HG03045 (cell line): ENCODE results near the gene NOXA1.
A peak's percentile ranks its signal among the peaks of the same experiment; 100 is the strongest.

Experiments used
- ATAC-seq: cut with Tn5 transposase; IDR thresholded peaks from one replicate; pipeline ENCODE4 v1.9.1; 2021; ENCODE audit warnings: mild to moderate bottlenecking, moderate library complexity; ENCODE audit not compliant: unreplicated experiment

NOXA1 gene

DNA sequence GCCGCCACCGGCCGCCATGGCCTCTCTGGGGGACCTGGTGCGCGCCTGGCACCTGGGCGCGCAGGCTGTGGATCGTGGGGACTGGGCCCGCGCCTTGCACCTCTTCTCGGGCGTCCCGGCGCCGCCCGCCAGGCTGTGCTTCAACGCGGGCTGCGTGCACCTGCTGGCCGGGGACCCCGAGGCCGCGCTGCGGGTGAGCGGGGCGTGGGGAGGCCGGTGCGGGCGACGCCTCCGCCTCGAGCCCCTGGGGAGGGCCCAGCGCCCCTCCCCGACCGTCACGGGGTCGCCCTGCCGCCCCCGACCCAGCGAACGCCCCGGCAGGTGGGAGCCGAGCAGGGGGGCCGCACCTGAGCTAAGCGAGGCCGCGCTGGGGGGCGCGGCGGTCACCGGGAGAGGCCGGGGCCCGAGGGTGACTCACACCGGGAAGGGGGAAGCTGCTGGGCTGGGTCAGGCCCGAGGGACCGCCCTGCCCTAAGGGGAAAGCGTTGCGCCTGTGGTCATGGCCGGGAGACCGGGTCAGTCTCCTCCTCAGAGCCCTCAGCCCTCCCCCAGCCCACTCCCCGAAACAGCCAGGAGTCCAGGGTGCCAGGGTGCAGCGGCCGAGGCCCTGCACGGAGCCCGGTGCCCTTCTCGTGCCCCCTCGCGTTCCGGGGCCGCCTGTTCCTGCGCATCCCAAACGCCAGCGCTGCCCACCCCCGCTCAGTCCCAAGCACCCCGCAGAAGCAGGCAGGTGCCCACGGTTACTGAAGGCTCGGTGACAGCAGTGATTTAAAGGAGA, 510 bp downstream of the NOXA1 start:
- peak; percentile 24 for ATAC-seq

DNA sequence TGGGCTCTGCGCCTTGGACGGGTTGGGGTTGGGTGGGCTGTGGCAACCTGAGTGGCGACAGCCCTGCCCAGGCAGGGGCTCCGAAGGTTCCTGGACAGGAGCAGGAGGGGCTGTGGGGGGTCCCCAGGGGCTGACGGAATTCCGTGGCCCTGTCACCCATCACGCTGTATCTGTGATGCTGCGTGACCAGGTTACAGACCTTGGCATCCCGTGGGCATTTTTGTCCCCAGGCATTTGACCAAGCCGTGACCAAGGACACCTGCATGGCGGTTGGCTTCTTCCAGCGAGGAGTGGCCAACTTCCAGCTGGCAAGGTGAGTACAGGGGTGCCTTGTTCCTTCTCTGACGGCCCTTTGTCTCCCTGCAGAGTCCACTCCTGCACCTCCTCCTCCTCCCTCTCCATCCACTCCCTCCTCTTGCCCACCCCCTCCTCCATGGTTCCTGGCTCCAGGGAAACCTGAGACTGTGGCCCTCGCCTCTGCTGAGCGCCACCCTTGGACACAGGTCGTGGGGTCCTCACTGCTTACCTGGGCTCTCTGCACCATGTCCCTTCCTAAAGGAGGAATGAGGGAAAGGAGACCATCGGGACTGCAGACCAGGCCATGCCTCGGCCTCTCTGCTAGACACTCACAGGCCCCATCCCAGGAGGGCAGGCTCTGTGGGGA, 3.0 kb downstream of the NOXA1 start:
- ATAC-seq, result no peak

DNA sequence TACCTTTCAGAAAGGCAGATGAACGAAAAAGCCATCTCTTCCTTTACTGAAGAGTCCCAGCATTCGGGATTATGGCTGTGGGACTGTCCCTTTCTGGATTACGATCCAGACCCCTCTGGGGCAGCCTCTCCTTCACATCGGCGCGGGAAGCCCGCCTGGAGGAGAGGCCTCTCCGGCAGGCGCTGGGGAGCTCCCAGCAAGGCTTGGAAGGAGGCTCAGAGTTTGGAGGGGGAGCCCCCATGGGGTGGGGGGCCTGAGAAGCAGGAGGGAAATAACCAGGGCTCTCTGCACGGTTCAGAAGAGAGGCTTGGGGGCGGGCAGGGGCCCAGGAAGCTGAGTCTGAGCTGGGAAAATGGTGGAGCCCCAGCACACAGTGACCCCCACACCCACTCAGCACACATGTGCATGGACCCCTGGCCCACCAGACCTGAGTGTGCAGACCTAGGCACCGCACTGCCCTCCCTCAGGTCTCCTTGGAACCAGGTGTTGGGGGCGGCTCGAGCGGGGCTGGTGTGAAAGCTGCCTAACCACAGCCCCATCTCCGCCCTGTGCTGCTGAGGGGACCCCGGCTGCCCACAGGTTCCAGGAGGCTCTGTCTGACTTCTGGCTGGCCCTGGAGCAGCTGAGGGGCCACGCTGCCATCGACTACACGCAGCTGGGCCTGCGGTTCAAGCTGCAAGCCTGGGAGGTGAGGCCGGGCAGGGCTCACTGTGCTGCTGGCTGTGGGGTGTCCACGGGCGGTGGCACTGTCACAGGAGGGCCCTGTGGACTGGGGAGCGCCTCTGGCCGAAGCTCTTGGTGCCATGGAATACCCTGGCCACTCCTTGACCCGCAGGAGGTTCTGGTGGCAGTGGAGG, 4.5 kb downstream of the NOXA1 start:
- no peak for ATAC-seq

DNA sequence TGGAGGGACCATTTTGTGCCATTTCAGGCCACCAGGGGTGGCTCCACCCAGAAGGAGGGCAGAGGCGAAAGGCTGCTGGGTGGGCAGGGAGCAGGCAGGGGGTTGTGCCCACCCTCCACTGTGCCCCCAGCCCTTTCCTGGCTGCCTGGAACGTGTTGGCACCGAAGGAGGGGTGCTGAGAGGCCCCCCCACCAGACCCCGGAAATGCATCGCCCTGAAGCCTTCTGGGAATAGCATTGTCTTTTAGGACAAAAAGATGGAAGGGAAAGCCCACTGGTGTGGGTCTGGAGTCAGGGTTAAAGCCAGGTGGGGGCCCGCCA, 5.1 kb downstream of the NOXA1 start:
- no peak for ATAC-seq

DNA sequence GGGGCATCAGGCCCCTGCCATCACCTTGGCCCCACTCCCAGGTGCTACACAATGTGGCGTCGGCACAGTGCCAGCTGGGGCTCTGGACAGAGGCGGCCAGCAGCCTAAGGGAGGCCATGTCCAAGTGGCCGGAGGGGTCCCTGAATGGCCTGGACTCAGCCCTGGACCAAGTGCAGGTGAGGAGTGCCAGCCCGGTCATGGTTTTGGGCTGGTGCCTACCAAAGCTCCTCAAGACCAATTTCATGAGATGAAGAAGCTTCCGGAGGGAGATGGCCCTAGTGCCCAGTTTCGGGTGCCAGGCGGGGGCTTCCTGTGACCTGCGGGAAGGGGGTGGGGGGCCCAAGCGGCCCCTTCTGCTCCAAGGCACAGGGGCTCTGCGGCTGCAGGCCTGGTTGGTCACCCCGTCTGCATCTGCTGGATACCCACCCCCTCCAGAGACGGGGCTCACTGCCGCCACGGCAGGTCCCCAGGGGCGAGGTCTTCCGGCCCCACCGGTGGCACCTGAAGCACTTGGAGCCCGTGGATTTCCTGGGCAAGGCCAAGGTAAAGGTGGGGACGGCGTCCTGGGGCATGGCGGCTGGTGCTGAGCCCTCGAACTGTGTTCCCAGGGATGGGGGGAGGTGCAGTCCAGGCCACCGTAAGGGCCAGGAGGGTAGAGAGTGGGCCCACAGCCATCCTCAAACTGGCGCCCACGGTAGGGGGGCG, 5.8 kb downstream of the NOXA1 start:
- no peak for ATAC-seq

DNA sequence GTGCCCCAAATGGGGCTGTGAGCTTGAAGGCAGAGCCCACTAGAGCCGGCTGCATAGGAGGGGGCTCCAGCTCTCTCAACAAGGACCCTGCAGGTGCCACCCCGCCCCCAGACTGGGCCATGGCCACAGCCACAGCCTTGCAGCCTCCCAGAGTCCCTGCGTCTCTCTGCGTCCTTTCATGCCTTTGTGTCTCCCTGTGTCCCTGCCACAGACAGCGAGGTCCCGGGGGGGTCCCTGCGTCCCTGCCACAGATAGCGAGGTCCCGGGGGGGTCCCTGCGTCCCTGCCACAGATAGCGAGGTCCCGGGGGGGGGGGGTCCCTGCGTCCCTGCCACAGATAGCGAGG, 6.3 kb downstream of the NOXA1 start:
- no peak for ATAC-seq

DNA sequence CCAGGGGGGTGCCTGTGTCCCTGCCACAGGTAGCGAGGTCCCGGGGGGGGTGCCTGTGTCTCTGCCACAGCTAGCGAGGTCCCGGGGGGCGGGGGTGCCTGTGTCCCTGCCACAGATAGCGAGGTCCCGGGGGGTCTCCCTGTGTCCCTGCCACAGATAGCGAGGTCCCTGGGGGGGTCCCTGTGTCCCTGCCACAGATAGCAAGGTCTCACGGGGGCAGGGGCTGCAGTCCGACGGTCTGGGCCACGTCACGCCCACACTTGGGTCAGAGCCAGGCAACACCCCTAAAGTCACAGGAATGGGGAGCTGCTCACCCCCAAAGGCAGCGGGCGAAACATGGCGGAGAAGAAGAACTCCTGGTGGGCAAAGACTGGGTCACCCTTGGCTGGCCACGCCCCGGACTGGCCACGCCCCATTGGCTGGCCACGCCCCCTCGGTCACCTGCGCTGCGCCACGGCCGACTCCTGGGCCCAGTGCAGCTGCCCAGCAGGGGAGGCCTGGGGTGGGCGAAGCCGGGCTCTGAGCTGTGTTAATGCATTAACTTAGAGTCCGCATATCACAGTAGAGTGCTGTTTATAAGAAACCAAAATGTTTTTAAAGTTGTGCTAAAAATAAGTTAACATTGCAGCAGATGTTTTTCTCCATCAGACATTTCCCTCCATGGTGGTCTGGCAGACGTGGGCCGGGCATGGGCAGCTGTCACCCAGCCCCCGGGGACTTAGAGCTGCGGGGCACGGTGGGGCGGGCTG, 7.0 kb downstream of the NOXA1 start:
- no peak for ATAC-seq

DNA sequence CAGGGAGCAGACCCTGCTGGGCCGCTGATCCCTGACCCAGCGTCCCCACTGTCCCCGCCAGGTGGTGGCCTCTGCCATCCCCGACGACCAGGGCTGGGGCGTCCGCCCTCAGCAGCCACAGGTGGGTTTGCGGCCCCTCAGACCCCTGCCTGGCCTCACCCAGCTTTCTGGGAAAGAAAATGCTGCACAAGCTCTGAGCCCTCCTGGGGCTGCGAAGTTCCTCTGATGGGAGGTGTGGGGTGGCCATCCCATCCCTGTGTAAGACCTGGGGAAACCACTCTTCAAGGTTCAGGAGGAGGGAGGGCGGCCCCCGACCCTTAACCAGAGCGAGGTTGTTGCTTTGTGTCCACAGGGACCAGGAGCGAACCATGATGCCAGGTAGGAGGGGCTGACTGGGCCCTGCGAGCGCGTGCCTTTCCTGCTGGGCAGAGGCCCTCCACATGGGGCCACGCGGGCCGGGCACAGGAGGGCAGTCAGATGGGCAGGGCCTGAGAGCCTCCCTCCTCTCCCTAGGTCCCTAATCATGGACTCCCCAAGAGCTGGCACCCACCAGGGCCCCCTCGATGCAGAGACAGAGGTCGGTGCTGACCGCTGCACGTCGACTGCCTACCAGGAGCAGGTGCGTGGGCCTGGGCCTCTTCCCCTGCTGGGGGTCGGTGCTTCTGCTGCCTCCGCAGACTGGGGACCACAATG, 7.7 kb downstream of the NOXA1 start:
- no peak for ATAC-seq

DNA sequence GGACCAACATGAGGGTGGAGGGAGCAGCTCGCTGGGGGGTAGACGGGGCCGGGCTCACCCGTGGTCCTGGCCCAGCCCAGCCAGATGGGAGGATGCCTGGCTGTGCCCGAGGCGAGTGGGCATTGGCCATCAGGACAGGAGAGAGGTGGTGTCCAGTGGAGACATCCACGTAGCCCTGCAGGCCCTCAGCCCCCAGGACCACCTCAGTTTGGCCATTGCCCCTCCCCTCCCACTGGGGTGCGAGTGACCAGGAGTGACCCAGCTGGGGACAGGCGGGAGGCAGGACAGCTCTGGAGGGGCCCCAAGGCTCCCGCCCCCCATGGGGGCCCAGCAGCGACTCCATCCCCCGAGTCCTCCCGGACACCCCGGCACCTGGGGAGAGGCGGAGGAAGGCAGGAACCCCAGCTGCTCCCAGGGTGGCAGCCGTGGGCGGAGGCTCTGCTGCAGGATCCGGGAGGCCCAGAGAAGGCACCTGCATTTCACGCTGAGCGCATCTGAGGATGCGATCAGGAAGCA, 8.3 kb downstream of the NOXA1 start:
- ATAC-seq, result no peak

DNA sequence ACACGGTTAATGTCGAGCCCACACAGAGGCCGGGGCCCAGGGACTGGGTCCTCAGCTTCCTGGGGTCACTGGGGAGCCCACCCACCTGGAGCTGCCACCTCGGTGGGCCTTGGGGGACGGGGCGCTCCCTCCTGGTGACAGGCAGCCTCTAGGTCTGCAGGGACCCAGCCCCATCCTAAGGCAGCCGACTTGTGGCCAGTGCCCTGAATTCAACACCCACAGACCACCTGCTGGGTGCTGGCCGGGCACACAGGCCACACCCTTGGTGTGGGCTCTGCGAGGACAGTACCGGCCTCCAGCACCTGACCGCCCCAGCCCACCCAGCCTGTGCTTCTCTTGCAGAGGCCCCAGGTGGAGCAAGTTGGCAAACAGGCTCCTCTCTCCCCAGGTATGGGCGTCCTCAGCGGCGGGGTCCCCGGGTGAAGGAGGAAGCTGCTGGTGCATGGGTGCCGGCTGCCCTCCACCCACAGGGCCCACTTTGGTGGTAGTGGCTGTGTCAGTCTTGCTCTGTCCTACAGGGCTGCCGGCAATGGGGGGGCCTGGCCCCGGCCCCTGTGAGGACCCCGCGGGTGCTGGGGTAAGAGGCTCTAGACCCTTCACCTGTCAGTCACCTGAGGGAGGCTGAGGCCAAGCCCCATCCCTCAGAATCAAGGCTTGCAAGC, 9.6 kb downstream of the NOXA1 start:
- ATAC-seq, result no peak

DNA sequence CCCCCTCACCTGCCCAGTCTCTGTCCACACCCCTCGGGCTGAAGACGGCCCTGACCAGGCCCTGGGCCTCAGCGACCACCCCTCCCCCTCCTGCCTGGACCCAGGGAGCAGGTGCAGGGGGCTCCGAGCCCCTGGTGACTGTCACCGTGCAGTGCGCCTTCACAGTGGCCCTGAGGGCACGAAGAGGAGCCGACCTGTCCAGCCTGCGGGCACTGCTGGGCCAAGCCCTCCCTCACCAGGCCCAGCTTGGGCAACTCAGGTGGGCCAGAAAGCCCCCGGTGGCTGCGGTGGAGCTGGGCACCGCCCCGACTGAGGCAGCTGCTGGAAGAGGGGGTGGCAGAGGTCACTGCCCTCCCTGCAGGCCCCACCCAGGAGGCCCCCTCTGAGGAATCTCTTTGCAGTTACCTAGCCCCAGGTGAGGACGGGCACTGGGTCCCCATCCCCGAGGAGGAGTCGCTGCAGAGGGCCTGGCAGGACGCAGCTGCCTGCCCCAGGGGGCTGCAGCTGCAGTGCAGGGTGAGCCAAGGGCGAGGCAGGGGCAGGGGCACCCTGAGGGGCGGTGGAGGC, 10.2 kb downstream of the NOXA1 start:
- ATAC-seq, result no peak

DNA sequence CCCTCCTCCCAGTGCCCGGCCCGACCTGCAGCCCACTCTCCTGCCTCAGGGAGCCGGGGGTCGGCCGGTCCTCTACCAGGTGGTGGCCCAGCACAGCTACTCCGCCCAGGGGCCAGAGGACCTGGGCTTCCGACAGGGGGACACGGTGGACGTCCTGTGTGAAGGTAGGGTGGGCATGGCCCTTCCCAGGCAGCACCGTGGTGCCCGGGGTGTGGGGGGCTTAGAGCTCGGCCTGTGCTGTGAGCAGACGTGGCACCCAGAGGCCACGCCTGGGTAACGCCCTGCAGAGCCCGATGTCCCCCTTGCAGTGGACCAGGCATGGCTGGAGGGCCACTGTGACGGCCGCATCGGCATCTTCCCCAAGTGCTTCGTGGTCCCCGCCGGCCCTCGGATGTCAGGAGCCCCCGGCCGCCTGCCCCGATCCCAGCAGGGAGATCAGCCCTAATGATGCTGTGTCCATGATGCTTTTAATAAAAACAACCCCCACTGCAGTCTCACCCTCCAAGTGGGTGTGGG, 10.8 kb downstream of the NOXA1 start:
- ATAC-seq, result no peak

DNA sequence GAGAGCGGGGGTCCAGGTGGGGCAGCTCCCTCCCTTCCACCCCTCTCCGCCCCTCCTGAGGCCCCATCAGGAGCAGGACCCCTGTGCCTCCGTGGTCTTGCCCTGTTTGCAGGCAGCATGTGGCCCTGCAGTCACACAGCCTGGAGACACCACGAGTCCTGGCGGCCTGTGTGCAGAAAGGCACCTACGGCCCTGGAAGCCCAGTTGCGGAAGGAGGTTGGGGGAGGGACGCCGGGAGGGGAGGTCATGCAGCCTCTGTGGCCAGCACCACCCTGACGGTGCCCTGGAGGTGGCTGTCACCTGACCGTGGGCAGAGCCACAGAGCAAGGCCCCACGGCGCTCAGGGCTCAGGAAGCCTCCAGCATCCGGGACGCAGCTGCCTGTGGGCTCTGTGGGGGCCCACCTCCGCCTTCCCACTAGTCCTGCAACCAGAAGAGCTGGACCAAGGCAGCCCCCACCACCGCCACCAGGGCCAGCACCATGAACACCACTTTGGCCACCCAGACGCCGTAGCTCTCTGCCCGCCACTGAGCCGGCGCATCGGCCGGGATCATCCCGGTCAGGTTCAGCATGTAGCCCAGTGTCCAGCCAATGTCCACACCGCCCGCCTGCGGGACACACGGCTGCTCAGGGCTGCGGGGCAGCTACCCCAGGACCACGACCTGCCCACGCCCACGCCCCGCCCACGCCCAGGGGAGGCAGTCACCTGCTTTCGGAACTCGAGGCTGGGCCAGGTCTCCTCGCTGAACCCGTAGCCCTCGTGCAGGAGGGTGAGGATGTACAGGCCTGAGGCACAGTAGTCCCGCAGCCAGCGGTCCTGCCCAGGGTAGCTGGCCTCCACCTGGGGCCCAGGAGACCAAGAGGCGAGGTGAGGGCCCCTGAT, 11.5 kb downstream of the NOXA1 start:
- ATAC-seq, result no peak

DNA sequence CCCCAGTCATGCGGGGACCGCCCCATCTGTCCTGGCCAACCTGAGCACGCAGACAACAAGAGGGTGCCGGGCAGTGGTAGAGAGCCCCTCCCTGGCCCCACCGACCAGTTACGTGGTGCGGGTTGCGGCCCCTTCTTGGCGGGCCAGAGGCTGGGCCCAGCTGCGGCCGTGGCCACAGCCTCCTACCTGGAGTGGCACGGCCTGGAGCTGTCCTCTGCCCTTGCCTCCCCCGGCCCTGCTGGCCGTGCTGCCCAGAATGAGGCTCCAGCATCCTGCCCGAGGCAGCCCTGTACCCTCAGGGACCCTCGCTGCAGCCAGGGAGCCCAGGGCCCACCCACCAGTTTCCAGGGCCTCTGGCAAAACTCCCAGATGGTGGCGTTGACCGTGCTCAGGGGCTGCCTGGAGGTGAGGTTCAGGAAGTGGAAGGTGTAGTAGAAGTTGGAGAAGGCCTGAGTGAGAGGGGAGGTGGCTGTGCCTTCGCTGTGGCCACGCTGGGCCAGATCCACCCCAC, 12.2 kb downstream of the NOXA1 start:
- ATAC-seq, result no peak

DNA sequence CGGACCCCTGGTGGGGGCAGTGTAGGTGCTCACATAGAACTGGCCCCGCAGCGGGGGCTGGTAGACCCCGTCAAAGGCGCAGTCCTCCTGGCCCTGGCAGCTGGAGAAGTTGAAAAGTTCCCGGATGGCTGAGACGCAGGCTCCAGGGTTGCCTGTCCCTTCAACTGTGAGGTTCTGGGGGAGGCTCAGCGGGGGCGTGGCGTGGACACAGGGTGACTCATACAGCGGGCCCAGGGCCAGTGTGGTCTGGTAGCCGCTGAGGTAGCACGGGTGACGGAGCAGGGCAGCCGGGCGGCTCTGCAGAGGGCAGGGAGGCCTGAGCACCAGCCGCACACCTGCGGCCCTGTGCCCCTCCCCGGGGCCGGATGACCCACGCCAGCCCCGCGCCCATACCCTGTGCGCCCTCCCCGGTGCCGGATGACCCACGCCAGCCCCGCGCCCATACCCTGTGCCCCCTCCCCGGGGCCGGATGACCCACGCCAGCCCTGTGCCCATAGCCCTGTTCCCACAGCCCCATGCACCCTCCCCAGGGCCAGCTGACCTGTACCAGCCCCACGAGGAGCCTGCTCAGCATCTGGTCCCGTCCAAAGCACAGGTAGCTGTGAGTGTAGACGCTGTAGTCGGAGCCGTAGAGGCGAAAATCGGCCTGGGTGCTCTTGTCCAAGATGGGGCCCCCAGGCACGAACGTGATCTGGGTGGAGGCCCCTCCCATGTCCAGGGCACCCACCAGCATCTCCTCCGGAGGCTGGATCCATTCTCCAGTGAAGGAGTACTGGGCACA, 13.0 kb downstream of the NOXA1 start:
- no peak for ATAC-seq

DNA sequence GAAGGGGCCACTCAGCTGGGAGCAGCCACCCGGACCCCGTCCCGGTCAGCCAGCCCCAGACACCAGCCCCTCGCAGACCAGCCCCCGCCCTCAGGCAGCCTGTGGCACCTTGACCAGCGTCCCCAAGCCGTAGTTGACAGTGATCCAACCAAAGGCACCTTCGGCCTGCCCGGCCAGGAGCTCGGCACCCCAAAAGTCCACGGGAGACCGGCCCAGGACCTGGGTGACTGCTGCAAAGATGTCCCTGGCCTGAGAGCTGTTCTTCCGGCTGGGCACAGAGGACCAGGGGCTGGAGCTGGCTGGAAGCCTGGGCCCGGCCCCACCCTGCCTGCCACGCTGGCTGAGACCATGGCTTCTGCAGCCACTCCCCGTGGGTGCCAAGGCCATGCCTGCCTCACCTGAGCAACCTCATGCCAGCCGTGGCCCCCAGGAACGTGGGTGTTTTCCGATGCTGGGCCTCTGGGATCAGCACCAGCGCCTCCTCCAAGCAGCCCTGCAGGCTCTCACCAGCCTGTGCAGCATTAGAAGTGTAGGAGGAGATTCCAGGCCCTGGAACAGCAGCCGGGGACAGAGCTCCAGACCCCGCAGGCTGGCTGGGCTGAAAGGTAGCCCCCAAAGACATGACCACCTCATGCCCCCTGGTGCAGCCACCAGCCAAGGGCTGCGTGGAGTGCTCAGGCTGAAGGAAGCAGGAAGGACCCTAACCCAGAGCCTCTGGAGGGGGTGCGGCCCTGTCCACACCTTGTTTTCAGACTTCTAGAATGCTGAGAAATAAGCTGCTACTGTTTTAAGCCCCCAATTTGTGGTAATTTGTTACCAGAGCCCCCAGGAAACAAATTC, 13.8 kb downstream of the NOXA1 start:
- ATAC-seq, result no peak
